Measurements from ENCODE around the gene GDF10. TPM values are rescaled to one million over a fixed set of nuclear protein-coding genes. Genes with fewer than 3 reads are reported as not detected.

The GDF10 gene
- total and polyA plus RNA-seq, 3 donors from 2014 or later = 17.7 to 47.3 (median 34.4) TPM

- H3K9me3 ChIP-seq = no peaks in the 10 kb centered on the region
- intact Hi-C loops (cut with DNase I; ENCODE audit: low total_unique reads) = no loop called here
- H3K36me3 ChIP-seq (ENCODE audit: low read depth, missing control alignments) = no peaks in the 10 kb centered on the region
- H3K27me3 ChIP-seq = no peaks in the 10 kb centered on the region
- 58% methylated on average over 3 of the region's 3 CpGs for WGBS, 2 donors
- TF ChIP-seq CTCF (IDR thresholded peaks at IDR 0.05) (no peak), POLR2A (IDR thresholded peaks at IDR 0.05) (no peak)
- no peaks in the 10 kb centered on the region for H3K4me1 ChIP-seq
- DNase-seq = no peak
- H3K4me3 ChIP-seq = no peak overlapping the region
- no peak overlapping the region for H3K27ac ChIP-seq
These were observed 30.8 kb downstream of the GDF10 start for GRCh38 chr10:47330804-47331203.

- Histone ChIP-seq H3K27me3 (no peaks in the 10 kb centered on the region), H3K4me1 (no peaks in the 10 kb centered on the region), H3K4me3 (no peak overlapping the region), H3K9me3 (no peaks in the 10 kb centered on the region), H3K36me3 (ENCODE audit: low read depth, missing control alignments) (no peaks in the 10 kb centered on the region), H3K27ac (no peak overlapping the region)
- DNase-seq = no peak
- TF ChIP-seq POLR2A (IDR thresholded peaks at IDR 0.05) = no peak
- intact Hi-C loops (cut with DNase I; ENCODE audit: low total_unique reads) = no loop called here
- WGBS, 2 donors = 94 to 100% methylated on average over 7 to 9 of the region's 9 CpGs
These were observed 31.5 kb downstream of the GDF10 start for GRCh38 chr10:47331491-47331890.

- no peaks in the 10 kb centered on the region for H3K4me1 ChIP-seq
- 69% methylated on average over 7 of the region's 7 CpGs for WGBS, 2 donors
- no peaks in the 10 kb centered on the region for H3K9me3 ChIP-seq
- no peak overlapping the region for H3K4me3 ChIP-seq
- TF ChIP-seq CTCF (IDR thresholded peaks at IDR 0.05) = no peak
- TF ChIP-seq POLR2A (IDR thresholded peaks at IDR 0.05) = no peak
- H3K27me3 ChIP-seq = no peaks in the 10 kb centered on the region
- H3K27ac ChIP-seq = no peak overlapping the region
- no peaks in the 10 kb centered on the region for H3K36me3 ChIP-seq (ENCODE audit: low read depth, missing control alignments)
- no peak for DNase-seq
- intact Hi-C loops (cut with DNase I; ENCODE audit: low total_unique reads) = no loop called here
These were observed 32.0 kb downstream of the GDF10 start for GRCh38 chr10:47331954-47332353.

GRCh38 chr10:47332371-47332770 lies 32.4 kb downstream of the GDF10 start:
- intact Hi-C loops (cut with DNase I; ENCODE audit: low total_unique reads) = no loop called here
- 66 to 74% methylated on average over 3 of the region's 3 CpGs for WGBS, 2 donors
- no peak overlapping the region for H3K4me3 ChIP-seq
- DNase-seq = no peak
- TF ChIP-seq POLR2A (IDR thresholded peaks at IDR 0.05) (no peak), CTCF (IDR thresholded peaks at IDR 0.05) (no peak)
- no peaks in the 10 kb centered on the region for H3K36me3 ChIP-seq (ENCODE audit: low read depth, missing control alignments)
- H3K27ac ChIP-seq = no peak overlapping the region
- H3K9me3 ChIP-seq = no peaks in the 10 kb centered on the region
- H3K4me1 ChIP-seq = no peaks in the 10 kb centered on the region
- H3K27me3 ChIP-seq = no peaks in the 10 kb centered on the region

- TF ChIP-seq CTCF (IDR thresholded peaks at IDR 0.05) (no peak), POLR2A (IDR thresholded peaks at IDR 0.05) (no peak)
- intact Hi-C loops (cut with DNase I; ENCODE audit: low total_unique reads) = no loop called here
These were observed 32.9 kb downstream of the GDF10 start for GRCh38 chr10:47332946-47333345.

More at GRCh38 chr10:47332946-47333345, 32.9 kb downstream of the GDF10 start:
- 96% methylated on average over 3 of the region's 3 CpGs for WGBS, 2 donors
- Histone ChIP-seq H3K4me3 (no peak overlapping the region), H3K9me3 (no peaks in the 10 kb centered on the region), H3K27ac (no peak overlapping the region), H3K36me3 (ENCODE audit: low read depth, missing control alignments) (no peaks in the 10 kb centered on the region), H3K4me1 (no peaks in the 10 kb centered on the region), H3K27me3 (no peaks in the 10 kb centered on the region)
- DNase-seq = no peak

Measured in testis (tissue), 3 donors.